Spinal cord (tissue), 10 donors: ENCODE data around the gene TMEM238. TPM values are rescaled to one million over a fixed set of nuclear protein-coding genes. Genes with fewer than 3 reads are reported as not detected.

Experiments used
- DNase-seq, 6 donors: peaks; one replicate each; pipeline versions ENCODE4 v3.0.0 to v3.0.0-alpha.2; 2013 to 2015; ENCODE audit warnings: low spot score in 6 of 6, low read depth in 4 of 6
- H3K27ac ChIP-seq: one replicate; pipeline ENCODE4 v1.5.1; 2013; ENCODE audit warnings: low read depth, low read length, control low read depth
- H3K27me3 ChIP-seq: one replicate; pipeline ENCODE4 v1.6.1; 2013; ENCODE audit warnings: low read length; ENCODE audit not compliant: control insufficient read depth, insufficient read depth
- H3K36me3 ChIP-seq: one replicate; pipeline ENCODE4 v1.6.1; 2013; ENCODE audit warnings: low read length; ENCODE audit not compliant: control insufficient read depth, insufficient read depth
- H3K4me1 ChIP-seq: one replicate; pipeline ENCODE4 v1.6.1; 2013; ENCODE audit warnings: low read length; ENCODE audit not compliant: control insufficient read depth, insufficient read depth
- H3K4me3 ChIP-seq: one replicate; pipeline ENCODE4 v1.5.1; 2013; ENCODE audit warnings: low read depth, low read length, control low read depth
- H3K9me3 ChIP-seq: one replicate; pipeline ENCODE4 v1.6.1; 2013; ENCODE audit warnings: low read length; ENCODE audit not compliant: control insufficient read depth, insufficient read depth
- WGBS: methylation state at CpG from one replicate; pipeline ENCODE4 v1.1.5; 2013; ENCODE audit warnings: missing lambda C conversion rate; ENCODE audit not compliant: insufficient coverage; 5-methylcytosine and 5-hydroxymethylcytosine counted together
- polyA plus RNA-seq, 2 donors: library from polyadenylated mRNA; unstranded; fragments of 120-200 nt; gene quantifications; one replicate each; pipeline ENCODE4 v1.2.1, GENCODE V29; 2013; ENCODE audit not compliant: insufficient read length in 2 of 2
- total RNA-seq, 2 donors: library from RNA; depleted of rRNA in 1 of 2; stranded (reverse); fragments of 120-200 nt in 1 of 2; fragments of >200 nt in 1 of 2; gene quantifications; one replicate each; pipeline versions ENCODE4 v1.2.3 to v1.2.4, GENCODE V29; 2013 to 2014
- donor health status: healthy.

Gene TMEM238
- total and polyA plus RNA-seq, 4 donors = 0.55 to 0.86 (median 0.69) TPM; not detected in 1

GRCh38 chr19:55362174-55362989, 21.7 kb downstream of the TMEM238 start:
- Histone ChIP-seq H3K36me3 (no peaks in the 10 kb centered on the region), H3K27me3 (no peaks in the 10 kb centered on the region), H3K9me3 (no peaks in the 10 kb centered on the region), H3K27ac (no peak overlapping the region), H3K4me3 (no peak overlapping the region), H3K4me1 (peaks cover 8% of the 10 kb centered on the region)
- WGBS = 74% methylated on average over 36 of the region's 38 CpGs
- DNase-seq = no peak

GRCh38 chr19:55360902-55361301, 23.2 kb downstream of the TMEM238 start:
- no peak for DNase-seq
- WGBS = 91% methylated on average over 14 of the region's 16 CpGs
- no peak overlapping the region for H3K4me3 ChIP-seq
- peaks cover 8% of the 10 kb centered on the region for H3K4me1 ChIP-seq
- no peaks in the 10 kb centered on the region for H3K36me3 ChIP-seq
- no peak overlapping the region for H3K27ac ChIP-seq
- H3K9me3 ChIP-seq = no peaks in the 10 kb centered on the region
- peaks cover 1% of the 10 kb centered on the region for H3K27me3 ChIP-seq

- peaks cover 11% of the 10 kb centered on the region for H3K27me3 ChIP-seq
- no peak overlapping the region for H3K4me3 ChIP-seq
- WGBS = 68% methylated on average over 30 of the region's 32 CpGs
- no peak overlapping the region for H3K27ac ChIP-seq
- H3K9me3 ChIP-seq = no peaks in the 10 kb centered on the region
- no peaks in the 10 kb centered on the region for H3K36me3 ChIP-seq
- peaks cover 14% of the 10 kb centered on the region for H3K4me1 ChIP-seq
- DNase-seq = no peak
Measured at GRCh38 chr19:55358943-55359908, 24.9 kb downstream of the TMEM238 start.

GRCh38 chr19:55358493-55358892, 25.6 kb downstream of the TMEM238 start:
- Histone ChIP-seq H3K9me3 (no peaks in the 10 kb centered on the region), H3K36me3 (no peaks in the 10 kb centered on the region), H3K4me1 (peaks cover 22% of the 10 kb centered on the region), H3K27me3 (peaks cover 18% of the 10 kb centered on the region), H3K4me3 (no peak overlapping the region), H3K27ac (no peak overlapping the region)
- no peak for DNase-seq
- WGBS = 86% methylated on average over 18 of the region's 19 CpGs

GRCh38 chr19:55355213-55355821, 28.8 kb downstream of the TMEM238 start:
- Histone ChIP-seq H3K4me3 (no peak overlapping the region), H3K27me3 (peaks cover 43% of the 10 kb centered on the region), H3K27ac (no peak overlapping the region), H3K36me3 (peaks cover 2% of the 10 kb centered on the region), H3K4me1 (peaks cover 30% of the 10 kb centered on the region), H3K9me3 (no peaks in the 10 kb centered on the region)
- WGBS = 32% methylated on average over 10 of the region's 13 CpGs
- DNase-seq = no peak

GRCh38 chr19:55354698-55355212, 29.3 kb downstream of the TMEM238 start, which contains the start of gene COX6B2:
COX6B2 (minus strand) TSS chr19:55354719; CDS start chr19:55354521, 198 bp downstream.
- Histone ChIP-seq H3K4me3 (peak within 1 kb of the TSS; percentile 29), H3K4me1 (peaks cover 30% of the 10 kb centered on the region), H3K27ac (no peak within 1 kb of the TSS), H3K36me3 (peaks cover 6% of the 10 kb centered on the region), H3K9me3 (no peaks in the 10 kb centered on the region), H3K27me3 (peaks cover 43% of the 10 kb centered on the region)
- 1% methylated on average over 21 of the region's 43 CpGs for WGBS
- no peak for DNase-seq

- H3K9me3 ChIP-seq = no peaks in the 10 kb centered on the region
- H3K36me3 ChIP-seq = peaks cover 7% of the 10 kb centered on the region
- 0% methylated on average over 68 of the region's 72 CpGs for WGBS
- H3K4me1 ChIP-seq = peaks cover 30% of the 10 kb centered on the region
- no peak overlapping the region for H3K27ac ChIP-seq
- peak overlapping the region; percentile 29 for H3K4me3 ChIP-seq
- H3K27me3 ChIP-seq = peaks cover 43% of the 10 kb centered on the region
- peak in 2 of 6 donors; percentile 60 to 86 for DNase-seq
Measured at GRCh38 chr19:55353803-55354697, 30.0 kb downstream of the TMEM238 start.

- peaks cover 14% of the 10 kb centered on the region for H3K36me3 ChIP-seq
- no peaks in the 10 kb centered on the region for H3K9me3 ChIP-seq
- H3K27ac ChIP-seq = no peak overlapping the region
- peaks cover 33% of the 10 kb centered on the region for H3K4me1 ChIP-seq
- H3K4me3 ChIP-seq = peak overlapping the region; percentile 29
- WGBS = 3% methylated on average over 17 of the region's 24 CpGs
- DNase-seq = no peak
- H3K27me3 ChIP-seq = peaks cover 43% of the 10 kb centered on the region
Measured at GRCh38 chr19:55353356-55353802, 30.7 kb downstream of the TMEM238 start.
